ENCODE results near the gene UBA7. TPM values are rescaled to one million over a fixed set of nuclear protein-coding genes. Genes with fewer than 3 reads are reported as not detected.

Gene UBA7
- total RNA-seq, 2 donors from 2014 or later = 11.3 to 12.2 TPM

GRCh38 chr3:49806850-49807249 lies 6.9 kb downstream of the UBA7 start:
- peaks cover 0 to 45% of the 10 kb centered on the region in 2 donors for H3K4me1 ChIP-seq
- no peak overlapping the region for H3K4me3 ChIP-seq
- peak overlapping the region in 1 of 2 donors; percentile 93 for H3K27ac ChIP-seq
- no peak for DNase-seq (ENCODE audit: low spot score)
- TF ChIP-seq, protein P1, sequence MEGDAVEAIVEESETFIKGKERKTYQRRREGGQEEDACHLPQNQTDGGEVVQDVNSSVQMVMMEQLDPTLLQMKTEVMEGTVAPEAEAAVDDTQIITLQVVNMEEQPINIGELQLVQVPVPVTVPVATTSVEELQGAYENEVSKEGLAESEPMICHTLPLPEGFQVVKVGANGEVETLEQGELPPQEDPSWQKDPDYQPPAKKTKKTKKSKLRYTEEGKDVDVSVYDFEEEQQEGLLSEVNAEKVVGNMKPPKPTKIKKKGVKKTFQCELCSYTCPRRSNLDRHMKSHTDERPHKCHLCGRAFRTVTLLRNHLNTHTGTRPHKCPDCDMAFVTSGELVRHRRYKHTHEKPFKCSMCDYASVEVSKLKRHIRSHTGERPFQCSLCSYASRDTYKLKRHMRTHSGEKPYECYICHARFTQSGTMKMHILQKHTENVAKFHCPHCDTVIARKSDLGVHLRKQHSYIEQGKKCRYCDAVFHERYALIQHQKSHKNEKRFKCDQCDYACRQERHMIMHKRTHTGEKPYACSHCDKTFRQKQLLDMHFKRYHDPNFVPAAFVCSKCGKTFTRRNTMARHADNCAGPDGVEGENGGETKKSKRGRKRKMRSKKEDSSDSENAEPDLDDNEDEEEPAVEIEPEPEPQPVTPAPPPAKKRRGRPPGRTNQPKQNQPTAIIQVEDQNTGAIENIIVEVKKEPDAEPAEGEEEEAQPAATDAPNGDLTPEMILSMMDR (IDR thresholded peaks at IDR 0.05) = no peak
- H3K36me3 ChIP-seq = peaks cover 20% of the 10 kb centered on the region
- no peaks in the 10 kb centered on the region for H3K27me3 ChIP-seq
- H3K9me3 ChIP-seq = no peaks in the 10 kb centered on the region

DNA sequence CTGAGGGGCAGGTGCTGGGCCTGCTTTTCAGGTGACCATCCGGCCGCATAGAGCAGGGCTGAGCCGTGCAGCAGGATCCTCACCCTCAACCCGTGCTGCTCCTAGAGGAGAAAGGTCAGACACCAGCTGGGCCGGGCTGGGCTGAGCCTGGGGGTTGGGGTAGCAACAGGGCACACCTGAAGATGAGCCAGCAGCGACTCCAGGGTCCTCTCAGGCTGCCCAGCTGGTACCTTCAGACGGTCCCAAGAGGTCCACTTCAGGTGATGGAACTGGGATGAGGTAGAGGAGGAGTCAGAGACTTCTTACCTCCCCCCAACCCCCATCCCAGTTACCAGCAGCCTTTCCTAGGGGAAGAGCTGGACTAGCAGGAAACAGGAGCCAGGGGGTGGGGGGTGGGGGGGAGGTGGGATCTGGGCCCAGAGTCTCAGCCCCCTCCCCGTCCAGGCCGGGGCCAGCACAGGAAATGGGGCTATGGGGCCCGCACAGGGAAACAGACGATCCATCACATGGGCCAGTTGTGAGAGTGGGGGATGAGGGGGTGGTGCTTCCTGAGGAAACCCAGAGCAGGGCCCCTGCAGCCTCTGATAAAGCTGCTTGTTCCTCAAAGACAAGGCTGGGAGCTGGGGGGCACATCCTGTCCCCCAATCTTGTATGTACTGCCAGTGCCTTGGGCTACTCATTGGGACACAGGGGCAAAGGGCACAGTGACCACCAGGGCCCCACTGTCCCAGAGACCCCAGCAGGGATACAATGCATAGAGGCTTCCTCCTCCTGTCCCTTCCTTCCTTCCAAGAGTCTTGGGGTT lies 7.7 kb downstream of the UBA7 start:
- peak; percentile 61 for DNase-seq (ENCODE audit: low spot score)
- Histone ChIP-seq H3K27me3 (no peaks in the 10 kb centered on the region), H3K9me3 (no peaks in the 10 kb centered on the region), H3K4me3 (peak overlapping the region in 1 of 2 donors; percentile 13), H3K4me1 (peaks cover 0 to 45% of the 10 kb centered on the region in 2 donors), H3K27ac (peak overlapping the region; percentile 93 to 97), H3K36me3 (peaks cover 14% of the 10 kb centered on the region)
- TF ChIP-seq, protein P1 (IDR thresholded peaks at IDR 0.05) = no peak

DNA sequence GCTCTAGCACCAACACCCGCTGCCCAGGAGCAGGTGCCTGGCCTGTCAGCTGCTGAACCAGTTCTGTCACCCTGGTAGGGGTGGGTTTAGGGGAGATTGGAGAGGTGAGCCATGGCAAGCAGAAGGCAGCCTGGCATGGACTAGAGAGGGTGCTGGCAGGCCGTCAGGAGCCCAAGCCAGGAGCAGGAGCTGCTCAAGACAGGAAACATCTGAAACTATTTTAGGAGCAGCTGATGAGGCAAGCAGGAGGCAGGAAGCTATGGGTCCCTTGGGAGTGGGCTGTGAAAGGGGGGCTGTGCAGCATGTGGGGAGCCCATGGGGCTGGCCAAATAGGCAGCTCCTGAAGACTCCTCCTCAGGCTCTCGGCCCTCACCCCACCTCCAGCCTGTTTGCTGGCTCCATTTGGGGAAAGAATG lies 8.4 kb downstream of the UBA7 start:
- H3K4me3 ChIP-seq = peak overlapping the region in 1 of 2 donors; percentile 87
- peaks cover 0 to 45% of the 10 kb centered on the region in 2 donors for H3K4me1 ChIP-seq

GRCh38 chr3:49804141-49805041 lies 9.4 kb downstream of the UBA7 start:
- peak overlapping the region; percentile 93 to 97 for H3K27ac ChIP-seq
- H3K36me3 ChIP-seq = peaks cover 2% of the 10 kb centered on the region
- peak overlapping the region; percentile 82 to 87 for H3K4me3 ChIP-seq
- TF ChIP-seq, protein P1 (IDR thresholded peaks at IDR 0.05) = no peak
- no peak for DNase-seq (ENCODE audit: low spot score)
- H3K4me1 ChIP-seq = peaks cover 0 to 52% of the 10 kb centered on the region in 2 donors
- H3K27me3 ChIP-seq = no peaks in the 10 kb centered on the region
- no peaks in the 10 kb centered on the region for H3K9me3 ChIP-seq

More for the DNA sequence above, 8.4 kb downstream of the UBA7 start:
- Histone ChIP-seq H3K27ac (peak overlapping the region; percentile 93 to 97), H3K9me3 (no peaks in the 10 kb centered on the region), H3K27me3 (no peaks in the 10 kb centered on the region), H3K36me3 (peaks cover 12% of the 10 kb centered on the region)
- peak; percentile 88 for DNase-seq (ENCODE audit: low spot score)
- TF ChIP-seq, protein P1 (IDR thresholded peaks at IDR 0.05) = no peak

GRCh38 chr3:49803465-49804140 lies 10.2 kb downstream of the UBA7 start:
- Histone ChIP-seq H3K27ac (peak overlapping the region; percentile 93 to 97), H3K4me3 (peak overlapping the region; percentile 82 to 87), H3K27me3 (no peaks in the 10 kb centered on the region), H3K36me3 (no peaks in the 10 kb centered on the region), H3K4me1 (peaks cover 0 to 52% of the 10 kb centered on the region in 2 donors), H3K9me3 (no peaks in the 10 kb centered on the region)
- DNase-seq (ENCODE audit: low spot score) = peak; percentile 62
- TF ChIP-seq, protein P1 (IDR thresholded peaks at IDR 0.05) = peak in 1 of 2 donors; percentile 12
